ENCODE measurements around the gene FRK.

DNA sequence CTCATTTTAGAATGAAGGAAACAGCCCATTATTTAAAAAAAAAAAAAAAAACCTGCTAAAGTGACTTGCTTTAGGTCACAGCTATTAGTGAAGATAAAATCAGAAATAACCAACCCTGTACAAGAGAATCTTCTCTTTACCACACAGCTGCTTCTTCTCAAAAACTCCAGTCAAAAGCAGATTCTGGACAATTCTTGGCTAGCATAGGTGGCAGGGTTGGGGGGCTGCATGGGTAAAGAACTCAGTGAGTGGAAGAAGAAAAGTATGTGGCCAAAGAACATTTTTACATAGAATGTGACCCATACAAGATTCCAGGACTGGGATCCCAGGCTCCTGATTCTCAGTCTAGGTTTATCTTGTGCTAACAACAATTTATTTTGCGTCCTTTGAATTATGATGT is 9.4 kb upstream of the FRK start:
- no peak for TF ChIP-seq POLR2A (IDR thresholded peaks at IDR 0.05; ENCODE audit: low read depth, low read length)
- TF ChIP-seq SPI1 (IDR thresholded peaks at IDR 0.05; ENCODE audit: low read depth, low read length), result no peak

All from GM12891 (cell line).